Smooth muscle cell of the pulmonary artery (primary cell): ENCODE results near the gene ATP6V1A. TPM values are rescaled to one million over a fixed set of nuclear protein-coding genes. Genes with fewer than 3 reads are reported as not detected.

ENCODE experiments used
- total RNA-seq: library from RNA; depleted of rRNA; stranded (reverse); fragments of >200 nt; gene quantifications from 2 replicates; pipeline ENCODE4 v1.2.3, GENCODE V29; 2014

Gene ATP6V1A
- 105 and 107 TPM in 2 replicates for total RNA-seq

GRCh38 chr3:113746548-113747282, at the start of gene ATP6V1A:
Gene ATP6V1A (plus strand): TSS chr3:113747035. CDS start chr3:113778754, 31,719 bp downstream.

GRCh38 chr3:113745756-113746547, 883 bp upstream of the ATP6V1A start, which contains the start of gene NAA50:
Gene NAA50 (minus strand): TSS chr3:113746249. CDS start chr3:113745949, 300 bp downstream.

DNA sequence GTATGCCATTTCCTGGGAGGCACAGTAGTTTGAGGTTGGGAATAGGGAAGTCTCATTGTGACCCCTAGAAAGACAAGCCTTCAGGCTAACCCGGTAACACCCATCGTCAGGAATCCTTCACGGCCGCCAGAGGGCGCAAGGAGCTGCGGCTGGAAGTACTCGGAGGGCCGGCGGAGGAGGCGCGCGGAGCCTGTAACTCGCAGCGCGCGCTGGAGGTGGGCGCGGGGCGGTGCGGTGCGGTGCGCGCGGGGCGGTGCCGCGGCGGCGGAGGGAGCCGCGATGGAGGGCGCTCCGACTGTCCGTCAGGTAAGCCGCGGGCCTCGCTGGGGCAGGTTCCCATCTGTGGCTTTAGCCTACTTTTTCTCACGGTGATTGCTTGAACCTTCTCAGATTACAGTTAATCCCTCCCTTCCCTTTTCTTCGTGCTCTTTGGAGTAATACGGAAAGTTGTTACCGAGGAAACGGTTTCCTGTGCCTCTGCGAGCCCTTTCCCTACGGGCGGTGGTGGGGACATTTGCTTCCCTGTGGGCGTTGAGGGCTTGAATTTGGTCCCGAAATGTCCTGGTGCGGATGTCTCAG, 91.9 kb downstream of the ATP6V1A start, which contains the start of gene GRAMD1C:
Gene GRAMD1C, plus strand, starts transcription at position 158 of the 579 bp plus-strand sequence. Its CDS starts 122 bp downstream, at position 280.

Other genes with a start within 250 kb of the ATP6V1A start
- gene SPICE1, start 231.9 kb upstream of the ATP6V1A start, total RNA-seq, result 12.9 and 13.6 TPM in 2 replicates
- gene SIDT1, start 214.5 kb upstream of the ATP6V1A start, total RNA-seq, result 0.20 TPM in 1 of 2 replicates, not detected in the other
- gene USF3, start 50.4 kb upstream of the ATP6V1A start, total RNA-seq, result 7.3 and 10.2 TPM in 2 replicates
- gene NAA50, start 786 bp upstream of the ATP6V1A start, total RNA-seq, result 249 and 278 TPM in 2 replicates
- 2.2 and 4.2 TPM in 2 replicates for gene GRAMD1C, start 91.8 kb downstream of the ATP6V1A start, total RNA-seq
- 1.0 and 1.4 TPM in 2 replicates for gene ZDHHC23, start 201.0 kb downstream of the ATP6V1A start, total RNA-seq